ENCODE data around the gene LCN12.

LCN12 gene

GRCh38 chr9:136951541-136952320 lies at the start of gene LCN12:
Gene LCN12 (plus strand): TSS chr9:136952273. CDS start chr9:136952328, 55 bp downstream.
- no peak for DNase-seq (ENCODE audit: low read depth)
- no peak for TF ChIP-seq CTCF (IDR thresholded peaks at IDR 0.05; ENCODE audit: low read depth, low read length)
- no peak for TF ChIP-seq MYC (IDR thresholded peaks at IDR 0.05; ENCODE audit: low read depth, low read length)
- TF ChIP-seq MAX (IDR thresholded peaks at IDR 0.05; ENCODE audit: low read depth, low read length), result no peak
- TF ChIP-seq POLR2A (IDR thresholded peaks at IDR 0.05; ENCODE audit: extremely low read depth, insufficient read length), result no peak
- H3K4me3 ChIP-seq (ENCODE audit: low read depth, low read length), result no peak within 1 kb of the TSS

- no peak for TF ChIP-seq MYC (IDR thresholded peaks at IDR 0.05; ENCODE audit: low read depth, low read length)
- no peak for TF ChIP-seq MAX (IDR thresholded peaks at IDR 0.05; ENCODE audit: low read depth, low read length)
- H3K4me3 ChIP-seq (ENCODE audit: low read depth, low read length), result no peak overlapping the region
- DNase-seq (ENCODE audit: low read depth), result no peak
These were observed 49.0 kb upstream of the LCN12 start for GRCh38 chr9:136903041-136903554.

GRCh38 chr9:136906266-136906665 lies 45.8 kb upstream of the LCN12 start:
- TF ChIP-seq MAX (IDR thresholded peaks at IDR 0.05; ENCODE audit: low read depth, low read length) (no peak), CTCF (IDR thresholded peaks at IDR 0.05; ENCODE audit: low read depth, low read length) (no peak), POLR2A (IDR thresholded peaks at IDR 0.05; ENCODE audit: extremely low read depth, insufficient read length) (no peak), MYC (IDR thresholded peaks at IDR 0.05; ENCODE audit: low read depth, low read length) (no peak)
- no peak overlapping the region for H3K4me3 ChIP-seq (ENCODE audit: low read depth, low read length)
- DNase-seq (ENCODE audit: low read depth), result no peak

GRCh38 chr9:136907011-136907914 lies 44.8 kb upstream of the LCN12 start:
- TF ChIP-seq CTCF (IDR thresholded peaks at IDR 0.05; ENCODE audit: low read depth, low read length), result no peak
- TF ChIP-seq MAX (IDR thresholded peaks at IDR 0.05; ENCODE audit: low read depth, low read length), result no peak
- no peak for TF ChIP-seq POLR2A (IDR thresholded peaks at IDR 0.05; ENCODE audit: extremely low read depth, insufficient read length)
- no peak for TF ChIP-seq MYC (IDR thresholded peaks at IDR 0.05; ENCODE audit: low read depth, low read length)
- no peak overlapping the region for H3K4me3 ChIP-seq (ENCODE audit: low read depth, low read length)
- DNase-seq (ENCODE audit: low read depth), result no peak

GRCh38 chr9:136910197-136910900 lies 41.7 kb upstream of the LCN12 start:
- no peak for DNase-seq (ENCODE audit: low read depth)
- no peak overlapping the region for H3K4me3 ChIP-seq (ENCODE audit: low read depth, low read length)
- TF ChIP-seq MYC (IDR thresholded peaks at IDR 0.05; ENCODE audit: low read depth, low read length), result no peak
- no peak for TF ChIP-seq MAX (IDR thresholded peaks at IDR 0.05; ENCODE audit: low read depth, low read length)
- no peak for TF ChIP-seq POLR2A (IDR thresholded peaks at IDR 0.05; ENCODE audit: extremely low read depth, insufficient read length)
- no peak for TF ChIP-seq CTCF (IDR thresholded peaks at IDR 0.05; ENCODE audit: low read depth, low read length)

Measured in NB4 (cell line).